Measurements from ENCODE around the gene MATN3. TPM values are rescaled to one million over a fixed set of nuclear protein-coding genes. Genes with fewer than 3 reads are reported as not detected.

MATN3 gene
- total RNA-seq, 1 donor, result 3.0 TPM

DNA sequence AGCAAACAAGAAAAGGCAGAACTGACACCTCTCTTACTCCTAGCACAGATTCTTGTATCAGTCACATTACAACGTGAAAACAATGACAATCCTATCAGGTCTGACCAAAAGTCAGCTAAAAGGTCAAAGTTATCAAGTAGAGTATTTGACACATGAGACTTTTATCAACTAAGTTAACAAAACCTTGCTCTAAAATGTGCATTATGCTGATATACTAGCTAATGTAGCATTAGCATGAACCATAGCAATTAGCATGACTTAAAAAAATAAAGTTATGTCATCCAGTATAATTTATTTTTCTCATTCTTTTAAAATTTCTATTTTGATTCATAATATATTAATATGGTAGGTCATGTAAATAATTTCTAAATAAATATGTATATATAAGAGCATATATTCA lies 69.3 kb downstream of the MATN3 start:
- H3K4me3 ChIP-seq (ENCODE audit: low read depth, low read length), result no peak overlapping the region
- DNase-seq (ENCODE audit: low read depth), result no peak
- TF ChIP-seq, protein P1, sequence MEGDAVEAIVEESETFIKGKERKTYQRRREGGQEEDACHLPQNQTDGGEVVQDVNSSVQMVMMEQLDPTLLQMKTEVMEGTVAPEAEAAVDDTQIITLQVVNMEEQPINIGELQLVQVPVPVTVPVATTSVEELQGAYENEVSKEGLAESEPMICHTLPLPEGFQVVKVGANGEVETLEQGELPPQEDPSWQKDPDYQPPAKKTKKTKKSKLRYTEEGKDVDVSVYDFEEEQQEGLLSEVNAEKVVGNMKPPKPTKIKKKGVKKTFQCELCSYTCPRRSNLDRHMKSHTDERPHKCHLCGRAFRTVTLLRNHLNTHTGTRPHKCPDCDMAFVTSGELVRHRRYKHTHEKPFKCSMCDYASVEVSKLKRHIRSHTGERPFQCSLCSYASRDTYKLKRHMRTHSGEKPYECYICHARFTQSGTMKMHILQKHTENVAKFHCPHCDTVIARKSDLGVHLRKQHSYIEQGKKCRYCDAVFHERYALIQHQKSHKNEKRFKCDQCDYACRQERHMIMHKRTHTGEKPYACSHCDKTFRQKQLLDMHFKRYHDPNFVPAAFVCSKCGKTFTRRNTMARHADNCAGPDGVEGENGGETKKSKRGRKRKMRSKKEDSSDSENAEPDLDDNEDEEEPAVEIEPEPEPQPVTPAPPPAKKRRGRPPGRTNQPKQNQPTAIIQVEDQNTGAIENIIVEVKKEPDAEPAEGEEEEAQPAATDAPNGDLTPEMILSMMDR (IDR thresholded peaks at IDR 0.05; ENCODE audit: insufficient read depth, low read depth, low read length), result no peak

DNA sequence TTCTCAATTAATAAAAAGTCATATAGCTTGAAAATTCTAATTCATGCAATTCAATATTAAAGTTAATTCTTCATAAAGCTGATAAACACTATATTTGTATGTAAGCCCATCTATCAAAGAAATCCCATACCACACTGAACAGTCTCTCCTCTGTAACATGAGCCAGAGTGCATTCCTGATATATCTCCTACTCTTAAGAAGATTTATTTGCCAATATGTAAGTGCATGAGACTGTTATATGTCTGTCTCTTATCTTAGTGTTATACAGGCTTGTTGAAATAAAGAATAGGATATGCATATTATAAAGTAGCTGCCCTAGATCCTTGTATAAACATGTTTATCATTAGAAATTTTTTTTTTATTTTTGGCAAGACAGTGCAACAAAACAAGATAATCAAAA lies 70.3 kb downstream of the MATN3 start:
- H3K4me3 ChIP-seq (ENCODE audit: low read depth, low read length), result no peak overlapping the region
- TF ChIP-seq, protein P1 (IDR thresholded peaks at IDR 0.05; ENCODE audit: insufficient read depth, low read depth, low read length), result no peak
- no peak for DNase-seq (ENCODE audit: low read depth)

Other genes starting within 250 kb of the MATN3 start
- 8.1 and 9.9 TPM in 2 replicates for gene TTC32, start 110.7 kb downstream of the MATN3 start, total RNA-seq
- 11.3 and 13.0 TPM in 2 replicates for gene WDR35, start 22.6 kb downstream of the MATN3 start, total RNA-seq
- gene LAPTM4A, start 39.0 kb upstream of the MATN3 start, total RNA-seq, result 101 and 146 TPM in 2 replicates
- gene SDC1, start 212.5 kb upstream of the MATN3 start, total RNA-seq, result 68.0 and 110 TPM in 2 replicates